Endodermal cell (in vitro differentiated cells): Measurements from ENCODE around the gene TNKS1BP1. TPM values are rescaled to one million over a fixed set of nuclear protein-coding genes. Genes with fewer than 3 reads are reported as not detected.
"Not testable (repeated sequence)": the region's sequence is repeated elsewhere in the genome, so short reads cannot be mapped to it uniquely, and the experiment has no call there.

Experiments used
- DNase-seq: peaks from one replicate; pipeline ENCODE4 v3.0.0-alpha.2; 2017
- H3K27ac ChIP-seq: 2 replicates; pipeline ENCODE4 v1.5.1; 2013; ENCODE audit warnings: mild to moderate bottlenecking, low read depth, low read length, moderate library complexity
- H3K27me3 ChIP-seq: 2 replicates; pipeline ENCODE4 v1.6.1; 2013; ENCODE audit warnings: mild to moderate bottlenecking, low read length, moderate library complexity; ENCODE audit not compliant: insufficient read depth, control insufficient read depth, poor library complexity, severe bottlenecking
- H3K36me3 ChIP-seq: 2 replicates; pipeline ENCODE4 v1.7.0; 2013; ENCODE audit warnings: mild to moderate bottlenecking, low read length, moderate library complexity; ENCODE audit not compliant: control insufficient read depth, insufficient read depth
- H3K4me1 ChIP-seq: one replicate; pipeline ENCODE4 v1.7.0; 2013; ENCODE audit warnings: low read length; ENCODE audit not compliant: control insufficient read depth, insufficient read depth
- H3K4me3 ChIP-seq: 2 replicates; pipeline ENCODE4 v1.5.1; 2013; ENCODE audit warnings: mild to moderate bottlenecking, low read length, moderate library complexity
- H3K9ac ChIP-seq: 2 replicates; pipeline ENCODE4 v1.6.1; 2013; ENCODE audit warnings: mild to moderate bottlenecking, low read length, moderate library complexity; ENCODE audit not compliant: poor library complexity, severe bottlenecking; ENCODE audit errors: extremely low read depth
- H3K9me3 ChIP-seq: 2 replicates; pipeline ENCODE4 v1.6.1; 2013; ENCODE audit warnings: mild to moderate bottlenecking, low read length, moderate library complexity; ENCODE audit not compliant: control insufficient read depth
- H3K27ac Mint-ChIP-seq: 2 replicates; pipeline ENCODE4 v1.8.0; 2020; ENCODE audit warnings: mixed read lengths
- H3K27me3 Mint-ChIP-seq: 2 replicates; pipeline ENCODE4 v1.8.0; 2021; ENCODE audit warnings: mild to moderate bottlenecking, mixed read lengths; ENCODE audit not compliant: insufficient read depth
- H3K36me3 Mint-ChIP-seq: 2 replicates; pipeline ENCODE4 v1.8.0; 2020; ENCODE audit warnings: low read depth, mixed read lengths
- H3K4me1 Mint-ChIP-seq: 2 replicates; pipeline ENCODE4 v1.8.0; 2020; ENCODE audit warnings: mixed read lengths
- H3K4me3 Mint-ChIP-seq: 2 replicates; pipeline ENCODE4 v1.8.0; 2020; ENCODE audit warnings: mild to moderate bottlenecking, moderate library complexity, mixed read lengths
- H3K9me3 Mint-ChIP-seq: 2 replicates; pipeline ENCODE4 v1.8.0; 2020; ENCODE audit warnings: mild to moderate bottlenecking, mixed read lengths
- CTCF ChIP-seq: fragments of 200-600 bp; sonication (generic); conservative IDR thresholded peaks from 2 replicates; pipeline ENCODE4 v1.5.0; 2021; ENCODE audit warnings: antibody characterized with exemption, mild to moderate bottlenecking
- WGBS, 2 experiments: methylation state at CpG; one replicate each; pipeline versions ENCODE4 v1.1.5 to v1.1.7; 2013; ENCODE audit warnings: missing lambda C conversion rate in 2 of 2, mixed read lengths in 1 of 2; ENCODE audit not compliant: insufficient coverage in 1 of 2, insufficient read length in 1 of 2; 5-methylcytosine and 5-hydroxymethylcytosine counted together
- total RNA-seq, 2 donors: library from RNA; stranded (reverse); fragmentation: NEBNext Ultra II Directional in 1 of 2; extraction: Animal tissue kit (Norgen Biotek cat#: 25700) in 1 of 2; gene quantifications; 2 replicates in 1 of 2; 3 replicates in 1 of 2; pipeline ENCODE4 v1.2.1, GENCODE V29; 2021

The TNKS1BP1 gene
- total RNA-seq, 2 donors from 2014 or later: 60.4 to 73.8 TPM

- H3K9me3 Mint-ChIP-seq: no peaks in the 10 kb centered on the region
- peaks cover 7% of the 10 kb centered on the region for H3K27me3 ChIP-seq
- 42 to 50% methylated on average over 9 to 12 of the region's 12 CpGs for WGBS, 2 experiments
- no peak overlapping the region for H3K27ac Mint-ChIP-seq
- DNase-seq: peak; percentile 82
- H3K36me3 ChIP-seq: no peaks in the 10 kb centered on the region
- H3K27ac ChIP-seq: peak overlapping the region; percentile 50
- no peak overlapping the region for H3K4me3 ChIP-seq
- H3K4me1 ChIP-seq: no peaks in the 10 kb centered on the region
- TF ChIP-seq CTCF: peak; percentile 57
- H3K9me3 ChIP-seq: no peaks in the 10 kb centered on the region
- H3K4me3 Mint-ChIP-seq: no peak overlapping the region
- peaks cover 34% of the 10 kb centered on the region for H3K27me3 Mint-ChIP-seq
- no peaks in the 10 kb centered on the region for H3K36me3 Mint-ChIP-seq
- no peak overlapping the region for H3K9ac ChIP-seq
- H3K4me1 Mint-ChIP-seq: peaks cover 10% of the 10 kb centered on the region
These were observed 15.4 kb upstream of the TNKS1BP1 start for GRCh38 chr11:57340039-57340615.

GRCh38 chr11:57339328-57339727 lies 14.6 kb upstream of the TNKS1BP1 start:
- 88 to 94% methylated on average over 4 to 5 of the region's 5 CpGs for WGBS, 2 experiments
- no peak overlapping the region for H3K4me3 ChIP-seq
- DNase-seq: no peak
- peaks cover 18% of the 10 kb centered on the region for H3K4me1 Mint-ChIP-seq
- no peaks in the 10 kb centered on the region for H3K4me1 ChIP-seq
- H3K9ac ChIP-seq: no peak overlapping the region
- H3K9me3 Mint-ChIP-seq: no peaks in the 10 kb centered on the region
- H3K4me3 Mint-ChIP-seq: no peak overlapping the region
- no peak overlapping the region for H3K27ac Mint-ChIP-seq
- H3K27ac ChIP-seq: peak overlapping the region; percentile 50
- H3K27me3 Mint-ChIP-seq: peaks cover 34% of the 10 kb centered on the region
- H3K36me3 ChIP-seq: no peaks in the 10 kb centered on the region
- no peak for TF ChIP-seq CTCF
- peaks cover 7% of the 10 kb centered on the region for H3K27me3 ChIP-seq
- H3K36me3 Mint-ChIP-seq: peaks cover 3% of the 10 kb centered on the region
- no peaks in the 10 kb centered on the region for H3K9me3 ChIP-seq

GRCh38 chr11:57338142-57338541 lies 13.4 kb upstream of the TNKS1BP1 start, which contains the start of gene P2RX3:
P2RX3 (plus strand) TSS chr11:57338352; CDS start chr11:57338551, 199 bp downstream.
- Histone ChIP-seq H3K27ac (peak within 1 kb of the TSS; percentile 36), H3K4me3 (no peak within 1 kb of the TSS), H3K4me1 (no peaks in the 10 kb centered on the region), H3K36me3 (peaks cover 11% of the 10 kb centered on the region), H3K27me3 (peaks cover 7% of the 10 kb centered on the region), H3K9me3 (no peaks in the 10 kb centered on the region), H3K9ac (no peak within 1 kb of the TSS)
- WGBS, 2 experiments: 70 to 83% methylated on average over 3 to 4 of the region's 4 CpGs
- Mint-ChIP-seq H3K4me3 (no peak within 1 kb of the TSS), H3K27me3 (peaks cover 34% of the 10 kb centered on the region), H3K4me1 (peaks cover 20% of the 10 kb centered on the region), H3K9me3 (no peaks in the 10 kb centered on the region), H3K36me3 (peaks cover 14% of the 10 kb centered on the region), H3K27ac (no peak within 1 kb of the TSS)
- DNase-seq: peak; percentile 45
- TF ChIP-seq CTCF: no peak

- not testable (repeated sequence) for H3K9me3 Mint-ChIP-seq, DNase-seq, H3K9ac ChIP-seq, H3K4me3 ChIP-seq, H3K4me3 Mint-ChIP-seq, H3K4me1 ChIP-seq, H3K9me3 ChIP-seq, H3K27ac Mint-ChIP-seq, H3K27me3 ChIP-seq, H3K27ac ChIP-seq
- peaks cover 24% of the 10 kb centered on the region for H3K36me3 ChIP-seq
- 93 to 96% methylated on average over 4 to 6 of the region's 6 CpGs for WGBS, 2 experiments
- peaks cover 34% of the 10 kb centered on the region for H3K27me3 Mint-ChIP-seq
- H3K4me1 Mint-ChIP-seq: peaks cover 20% of the 10 kb centered on the region
- peaks cover 26% of the 10 kb centered on the region for H3K36me3 Mint-ChIP-seq
These were observed 12.1 kb upstream of the TNKS1BP1 start for GRCh38 chr11:57336856-57337255.
